Mesendoderm (in vitro differentiated cells): ENCODE data around the gene FER1L5.

ENCODE experiments used
- DNase-seq: peaks from one replicate; pipeline ENCODE4 v3.0.0; 2013
- H2AK5ac ChIP-seq: 2 replicates; pipeline ENCODE4 v1.6.1; 2013; ENCODE audit warnings: low read length, inconsistent platforms
- H2BK120ac ChIP-seq: 2 replicates; pipeline ENCODE4 v1.6.1; 2013; ENCODE audit warnings: low read depth, mild to moderate bottlenecking, low read length, moderate library complexity, mixed read lengths
- H2BK15ac ChIP-seq: replicated peaks from 2 replicates; pipeline ENCODE4 v1.6.1; 2013; ENCODE audit warnings: low read depth, mild to moderate bottlenecking, moderate library complexity
- H2BK5ac ChIP-seq: 2 replicates; pipeline ENCODE4 v1.6.1; 2013; ENCODE audit warnings: low read length, inconsistent platforms
- H3K18ac ChIP-seq: 2 replicates; pipeline ENCODE4 v1.6.1; 2013; ENCODE audit warnings: mild to moderate bottlenecking, low read length, mixed read lengths
- H3K23ac ChIP-seq: one replicate; pipeline ENCODE4 v1.6.1; 2013; ENCODE audit warnings: low read length
- H3K27ac ChIP-seq: 2 replicates; pipeline ENCODE4 v1.5.1; 2013; ENCODE audit warnings: low read depth, mild to moderate bottlenecking, inconsistent platforms, low read length, moderate library complexity
- H3K27me3 ChIP-seq: 2 replicates; pipeline ENCODE4 v1.6.1; 2013; ENCODE audit warnings: low read length, control low read depth, mild to moderate bottlenecking, inconsistent platforms; ENCODE audit not compliant: insufficient read depth, poor library complexity
- H3K36me3 ChIP-seq: 2 replicates; pipeline ENCODE4 v1.6.1; 2013; ENCODE audit warnings: low read length, inconsistent platforms; ENCODE audit not compliant: control insufficient read depth, insufficient read depth
- H3K4ac ChIP-seq: one replicate; pipeline ENCODE4 v1.6.1; 2013; ENCODE audit warnings: low read depth, mild to moderate bottlenecking, low read length, moderate library complexity
- H3K4me1 ChIP-seq: 2 replicates; pipeline ENCODE4 v1.6.1; 2013; ENCODE audit warnings: low read depth, low read length, inconsistent platforms; ENCODE audit not compliant: control insufficient read depth
- H3K4me2 ChIP-seq: 2 replicates; pipeline ENCODE4 v1.6.1; 2013; ENCODE audit warnings: low read length
- H3K4me3 ChIP-seq: 2 replicates; pipeline ENCODE4 v1.5.1; 2013; ENCODE audit warnings: mild to moderate bottlenecking, low read length
- H3K56ac ChIP-seq: one replicate; pipeline ENCODE4 v1.6.1; 2013; ENCODE audit warnings: low read length
- H3K79me1 ChIP-seq: 2 replicates; pipeline ENCODE4 v1.6.1; 2013; ENCODE audit warnings: low read length, inconsistent platforms
- H3K79me2 ChIP-seq: 2 replicates; pipeline ENCODE4 v1.6.1; 2013; ENCODE audit warnings: mild to moderate bottlenecking, low read length; ENCODE audit not compliant: control insufficient read depth, insufficient read depth
- H3K9ac ChIP-seq: 2 replicates; pipeline ENCODE4 v1.6.1; 2013; ENCODE audit warnings: low read length, inconsistent platforms
- H4K5ac ChIP-seq: one replicate; pipeline ENCODE4 v1.6.1; 2013; ENCODE audit warnings: low read length
- H4K8ac ChIP-seq: one replicate; pipeline ENCODE4 v1.6.1; 2013; ENCODE audit warnings: low read depth, mild to moderate bottlenecking, control low read depth, low read length, moderate library complexity
- WGBS: extraction: QIAGEN DNeasy Blood & Tissue Kit; methylation state at CpG from one replicate; pipeline ENCODE4 v1.1.7; 2013; ENCODE audit warnings: low lambda C conversion rate, missing lambda C conversion rate; ENCODE audit not compliant: insufficient coverage; ENCODE audit errors: extremely low coverage; 5-methylcytosine and 5-hydroxymethylcytosine counted together

Gene FER1L5

GRCh38 chr2:96616535-96616934 lies 26.0 kb upstream of the FER1L5 start:
- Histone ChIP-seq H3K36me3 (peaks cover 6% of the 10 kb centered on the region), H3K4me2 (no peak overlapping the region), H3K27me3 (no peaks in the 10 kb centered on the region), H3K79me1 (no peaks in the 10 kb centered on the region), H3K79me2 (no peaks in the 10 kb centered on the region), H4K8ac (no peak overlapping the region), H3K27ac (no peak overlapping the region), H2BK15ac (no peak overlapping the region), H2BK120ac (no peak overlapping the region), H3K4me3 (no peak overlapping the region), H4K5ac (no peak overlapping the region), H3K56ac (no peak overlapping the region), H2AK5ac (no peak overlapping the region), H3K9ac (no peak overlapping the region), H3K4ac (no peak overlapping the region), H3K23ac (no peak overlapping the region), H3K18ac (no peak overlapping the region), H2BK5ac (no peak overlapping the region), H3K4me1 (no peaks in the 10 kb centered on the region)
- no peak for DNase-seq
- WGBS, result no CpG with 5 or more reads among the region's 6 CpGs

GRCh38 chr2:96617012-96617411 lies 25.6 kb upstream of the FER1L5 start:
- Histone ChIP-seq H2BK15ac (no peak overlapping the region), H3K27ac (no peak overlapping the region), H3K56ac (no peak overlapping the region), H3K9ac (no peak overlapping the region), H2AK5ac (no peak overlapping the region), H2BK120ac (no peak overlapping the region), H2BK5ac (no peak overlapping the region), H3K4ac (no peak overlapping the region), H3K27me3 (no peaks in the 10 kb centered on the region), H4K5ac (no peak overlapping the region), H3K36me3 (peaks cover 6% of the 10 kb centered on the region), H3K4me2 (no peak overlapping the region), H3K79me2 (no peaks in the 10 kb centered on the region), H3K18ac (no peak overlapping the region), H4K8ac (no peak overlapping the region), H3K4me3 (no peak overlapping the region), H3K79me1 (no peaks in the 10 kb centered on the region), H3K4me1 (no peaks in the 10 kb centered on the region), H3K23ac (no peak overlapping the region)
- no peak for DNase-seq
- no CpG with 5 or more reads among the region's 4 CpGs for WGBS

GRCh38 chr2:96618596-96619283 lies 23.8 kb upstream of the FER1L5 start:
- DNase-seq, result no peak
- Histone ChIP-seq H3K9ac (no peak overlapping the region), H2BK5ac (no peak overlapping the region), H3K27me3 (no peaks in the 10 kb centered on the region), H3K4ac (no peak overlapping the region), H3K4me3 (no peak overlapping the region), H3K56ac (no peak overlapping the region), H3K23ac (no peak overlapping the region), H3K36me3 (peaks cover 3% of the 10 kb centered on the region), H3K79me2 (no peaks in the 10 kb centered on the region), H3K18ac (no peak overlapping the region), H2AK5ac (no peak overlapping the region), H3K27ac (no peak overlapping the region), H3K4me1 (no peaks in the 10 kb centered on the region), H2BK15ac (no peak overlapping the region), H3K4me2 (no peak overlapping the region), H3K79me1 (peaks cover 5% of the 10 kb centered on the region), H4K5ac (no peak overlapping the region), H4K8ac (no peak overlapping the region), H2BK120ac (no peak overlapping the region)
- no CpG with 5 or more reads among the region's 8 CpGs for WGBS

- H3K36me3 ChIP-seq, result peaks cover 3% of the 10 kb centered on the region
- no peak overlapping the region for H2BK120ac ChIP-seq
- no peak overlapping the region for H2BK15ac ChIP-seq
- H3K27me3 ChIP-seq, result no peaks in the 10 kb centered on the region
- H3K4me2 ChIP-seq, result no peak overlapping the region
- no peak overlapping the region for H3K9ac ChIP-seq
- no peak overlapping the region for H3K4ac ChIP-seq
- H3K27ac ChIP-seq, result no peak overlapping the region
- no CpG with 5 or more reads among the region's 3 CpGs for WGBS
- no peak for DNase-seq
- H3K4me3 ChIP-seq, result no peak overlapping the region
- H2AK5ac ChIP-seq, result no peak overlapping the region
- H3K79me2 ChIP-seq, result no peaks in the 10 kb centered on the region
- no peak overlapping the region for H4K8ac ChIP-seq
- no peak overlapping the region for H3K18ac ChIP-seq
- no peak overlapping the region for H3K23ac ChIP-seq
- no peaks in the 10 kb centered on the region for H3K4me1 ChIP-seq
- H3K56ac ChIP-seq, result no peak overlapping the region
- peaks cover 5% of the 10 kb centered on the region for H3K79me1 ChIP-seq
- no peak overlapping the region for H4K5ac ChIP-seq
- no peak overlapping the region for H2BK5ac ChIP-seq
Measured at GRCh38 chr2:96622544-96622943, 20.0 kb upstream of the FER1L5 start.

- no CpG with 5 or more reads among the region's 3 CpGs for WGBS
- Histone ChIP-seq H3K4me1 (no peaks in the 10 kb centered on the region), H3K4me2 (no peak overlapping the region), H3K79me1 (peaks cover 5% of the 10 kb centered on the region), H3K9ac (no peak overlapping the region), H2BK120ac (no peak overlapping the region), H3K18ac (no peak overlapping the region), H3K4me3 (no peak overlapping the region), H3K4ac (no peak overlapping the region), H3K27me3 (no peaks in the 10 kb centered on the region), H2BK5ac (no peak overlapping the region), H3K27ac (no peak overlapping the region), H4K5ac (no peak overlapping the region), H3K36me3 (peaks cover 3% of the 10 kb centered on the region), H3K23ac (no peak overlapping the region), H3K56ac (no peak overlapping the region), H2BK15ac (no peak overlapping the region), H3K79me2 (no peaks in the 10 kb centered on the region), H2AK5ac (no peak overlapping the region), H4K8ac (no peak overlapping the region)
- DNase-seq, result no peak
Measured at GRCh38 chr2:96623116-96623515, 19.4 kb upstream of the FER1L5 start.
